Tibial nerve (tissue), 4 donors: ENCODE results near the gene PELI2. TPM values are rescaled to one million over a fixed set of nuclear protein-coding genes. Genes with fewer than 3 reads are reported as not detected.

ENCODE experiments used
- DNase-seq, 2 donors: peaks; one replicate each; pipeline ENCODE4 v3.0.0-alpha.2; 2019; ENCODE audit warnings: low spot score in 2 of 2
- H3K27ac ChIP-seq, 4 donors: fragments of 200-600 bp; sonication (generic) in 3 of 4; one replicate each; pipeline ENCODE4 v1.5.1; 2017 to 2019; ENCODE audit warnings: mild to moderate bottlenecking in 1 of 4
- H3K27me3 ChIP-seq, 2 donors: fragments of 200-600 bp; sonication (generic) in 1 of 2; one replicate each; pipeline versions ENCODE4 v1.5.1 to v1.6.0; 2017 to 2019
- H3K36me3 ChIP-seq, 3 donors: fragments of 200-600 bp; sonication (generic); one replicate each; pipeline ENCODE4 v1.5.1; 2018 to 2019
- H3K4me1 ChIP-seq, 4 donors: fragments of 200-600 bp; sonication (generic) in 3 of 4; one replicate each; pipeline ENCODE4 v1.5.1; 2017 to 2019
- H3K4me3 ChIP-seq, 4 donors: fragments of 200-600 bp; sonication (generic) in 3 of 4; one replicate each; pipeline ENCODE4 v1.5.1; 2017 to 2019; ENCODE audit warnings: mild to moderate bottlenecking in 1 of 4, moderate library complexity in 1 of 4
- H3K9me3 ChIP-seq, 4 donors: fragments of 200-600 bp; sonication (generic) in 3 of 4; one replicate each; pipeline ENCODE4 v1.5.1; 2017 to 2019
- EP300 ChIP-seq, 2 donors: sonication (generic); formaldehyde crosslinking; IDR thresholded peaks; one replicate each; pipeline ENCODE4 v1.6.1; 2017; ENCODE audit warnings: antibody characterized with exemption in 2 of 2, mild to moderate bottlenecking in 1 of 2
- POLR2A ChIP-seq, 2 donors: fragments of 450-650 bp; IDR thresholded peaks; one replicate each; pipeline ENCODE4 v1.6.1; 2017; ENCODE audit warnings: antibody characterized with exemption in 2 of 2, mild to moderate bottlenecking in 2 of 2, moderate library complexity in 2 of 2
- WGBS, 2 donors: methylation state at CpG; one replicate each; pipeline ENCODE4 v1.1.5; 2018; 5-methylcytosine and 5-hydroxymethylcytosine counted together
- total RNA-seq, 4 donors: library from RNA; depleted of rRNA; stranded (reverse); fragments of >200 nt; gene quantifications; one replicate each; pipeline ENCODE4 v1.1.0, GENCODE V29; 2016
- TF ChIP-seq, protein P1 (sequence below), 5 experiments: fragments of 200-600 bp in 3 of 5; fragments of 450-650 bp in 2 of 5; sonication (generic) in 3 of 5; IDR thresholded peaks; one replicate each; pipeline ENCODE4 v1.5.1; 2016 to 2019; ENCODE audit warnings: antibody characterized with exemption in 5 of 5, mild to moderate bottlenecking in 3 of 5, moderate library complexity in 2 of 5

The PELI2 gene
- total RNA-seq, 4 donors from 2014 or later, result 20.1 to 42.3 (median 35.1) TPM

DNA sequence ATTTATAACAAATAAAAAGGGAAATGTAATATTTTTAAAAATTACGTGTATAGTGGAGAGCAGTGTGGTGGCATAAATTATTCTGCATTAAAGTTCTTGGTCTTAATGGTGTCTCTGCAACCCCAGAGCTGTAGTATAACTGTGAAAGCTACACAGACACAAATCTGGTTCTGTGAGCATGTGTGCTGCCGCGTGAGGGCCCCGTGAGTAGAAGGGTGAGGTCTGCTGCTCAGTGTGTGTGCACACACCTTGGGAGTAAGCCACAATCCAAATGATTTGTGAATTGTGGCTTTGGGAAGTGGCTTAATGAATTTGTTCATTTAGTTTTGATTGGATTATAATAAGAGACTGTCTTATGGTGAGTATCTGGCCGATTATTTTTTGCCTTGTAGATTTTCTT lies 16.8 kb downstream of the PELI2 start:
- Histone ChIP-seq H3K4me1 (peaks cover 0 to 84% (median 15%) of the 10 kb centered on the region in 4 donors), H3K27me3 (no peaks in the 10 kb centered on the region), H3K9me3 (no peaks in the 10 kb centered on the region), H3K4me3 (no peak overlapping the region), H3K36me3 (no peaks in the 10 kb centered on the region), H3K27ac (peak overlapping the region in 1 of 4 donors; percentile 21)
- TF ChIP-seq, protein P1, sequence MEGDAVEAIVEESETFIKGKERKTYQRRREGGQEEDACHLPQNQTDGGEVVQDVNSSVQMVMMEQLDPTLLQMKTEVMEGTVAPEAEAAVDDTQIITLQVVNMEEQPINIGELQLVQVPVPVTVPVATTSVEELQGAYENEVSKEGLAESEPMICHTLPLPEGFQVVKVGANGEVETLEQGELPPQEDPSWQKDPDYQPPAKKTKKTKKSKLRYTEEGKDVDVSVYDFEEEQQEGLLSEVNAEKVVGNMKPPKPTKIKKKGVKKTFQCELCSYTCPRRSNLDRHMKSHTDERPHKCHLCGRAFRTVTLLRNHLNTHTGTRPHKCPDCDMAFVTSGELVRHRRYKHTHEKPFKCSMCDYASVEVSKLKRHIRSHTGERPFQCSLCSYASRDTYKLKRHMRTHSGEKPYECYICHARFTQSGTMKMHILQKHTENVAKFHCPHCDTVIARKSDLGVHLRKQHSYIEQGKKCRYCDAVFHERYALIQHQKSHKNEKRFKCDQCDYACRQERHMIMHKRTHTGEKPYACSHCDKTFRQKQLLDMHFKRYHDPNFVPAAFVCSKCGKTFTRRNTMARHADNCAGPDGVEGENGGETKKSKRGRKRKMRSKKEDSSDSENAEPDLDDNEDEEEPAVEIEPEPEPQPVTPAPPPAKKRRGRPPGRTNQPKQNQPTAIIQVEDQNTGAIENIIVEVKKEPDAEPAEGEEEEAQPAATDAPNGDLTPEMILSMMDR (IDR thresholded peaks at IDR 0.05), result no peak
- TF ChIP-seq POLR2A (IDR thresholded peaks at IDR 0.05) (no peak), EP300 (IDR thresholded peaks at IDR 0.05) (no peak)
- DNase-seq, result no peak
- WGBS, 2 donors, result 58 to 80% methylated on average over 5 of the region's 5 CpGs

DNA sequence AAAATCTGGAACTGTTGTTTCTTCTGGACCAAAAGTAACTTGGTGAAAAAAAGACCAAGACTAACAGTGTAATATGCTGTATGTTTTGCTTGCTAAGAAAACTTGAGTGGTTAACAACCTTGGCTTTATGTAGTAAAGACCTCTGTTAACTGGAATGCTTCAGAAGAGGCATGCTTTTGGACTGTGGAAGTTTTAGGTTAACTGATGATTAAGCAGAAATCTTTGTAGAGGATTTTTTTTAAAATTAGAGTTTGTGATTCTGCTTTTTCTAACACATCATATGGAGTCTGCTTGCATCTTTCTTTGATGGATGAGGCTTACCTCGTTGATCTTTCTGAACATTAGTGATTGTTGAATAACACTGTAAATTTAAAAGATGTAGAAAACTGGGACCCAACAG lies 17.5 kb downstream of the PELI2 start:
- Histone ChIP-seq H3K27me3 (no peaks in the 10 kb centered on the region), H3K27ac (peak overlapping the region in 1 of 4 donors; percentile 21), H3K9me3 (no peaks in the 10 kb centered on the region), H3K36me3 (no peaks in the 10 kb centered on the region), H3K4me1 (peaks cover 0 to 79% (median 14%) of the 10 kb centered on the region in 4 donors), H3K4me3 (no peak overlapping the region)
- WGBS, 2 donors, result 60 to 70% methylated on average over 1 of the region's 1 CpG
- TF ChIP-seq EP300 (IDR thresholded peaks at IDR 0.05) (no peak), POLR2A (IDR thresholded peaks at IDR 0.05) (no peak)
- TF ChIP-seq, protein P1 (IDR thresholded peaks at IDR 0.05), result no peak
- DNase-seq, result no peak

DNA sequence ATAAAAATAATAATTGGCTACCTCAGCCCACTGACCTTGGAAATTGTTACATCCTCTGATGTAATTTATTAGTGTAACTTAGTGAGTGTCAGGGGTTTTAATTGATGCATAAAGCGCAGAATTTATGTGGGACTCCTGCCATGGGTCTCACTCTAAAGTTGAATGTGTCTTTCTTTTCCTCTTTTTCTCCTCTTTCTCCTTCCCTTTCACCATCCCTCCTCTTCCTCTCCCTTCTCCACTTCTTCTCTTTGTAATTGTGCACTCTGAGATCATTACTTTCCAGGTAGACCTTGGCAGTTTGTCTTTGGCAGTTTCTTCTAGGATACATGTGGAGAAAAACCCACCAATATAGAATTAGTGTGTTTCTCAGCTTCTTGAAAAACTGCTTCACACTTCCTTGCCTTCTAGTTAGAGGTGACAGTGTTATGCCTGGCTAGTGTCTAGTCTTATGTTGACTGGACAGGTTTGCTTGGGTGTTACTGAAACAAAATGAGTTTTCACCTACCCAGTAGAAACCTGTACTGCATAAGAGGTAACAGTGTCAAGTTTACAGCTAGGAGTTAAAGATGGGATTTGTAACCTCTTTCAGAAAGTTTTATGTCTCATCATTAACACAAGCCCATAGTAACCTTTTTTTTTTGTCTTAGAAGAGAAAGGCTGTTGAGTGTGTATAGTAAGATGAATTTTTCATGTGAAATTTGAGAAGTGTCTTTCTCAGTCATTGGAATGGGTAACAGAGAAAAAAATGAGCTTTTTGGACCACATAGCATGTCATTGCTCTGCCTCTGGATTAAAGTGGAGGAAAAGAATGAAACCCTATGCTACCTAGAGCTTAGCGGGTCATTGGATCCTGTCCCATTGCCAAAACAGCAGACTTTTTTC lies 18.6 kb downstream of the PELI2 start:
- TF ChIP-seq POLR2A (IDR thresholded peaks at IDR 0.05) (no peak), EP300 (IDR thresholded peaks at IDR 0.05) (no peak)
- TF ChIP-seq, protein P1 (IDR thresholded peaks at IDR 0.05), result no peak
- no peaks in the 10 kb centered on the region for H3K27me3 ChIP-seq
- no peaks in the 10 kb centered on the region for H3K36me3 ChIP-seq
- H3K27ac ChIP-seq, result no peak overlapping the region
- WGBS, 2 donors, result 82 to 90% methylated on average over 2 of the region's 2 CpGs
- DNase-seq, result no peak
- no peaks in the 10 kb centered on the region for H3K9me3 ChIP-seq
- no peak overlapping the region for H3K4me3 ChIP-seq
- peaks cover 0 to 69% (median 6%) of the 10 kb centered on the region in 4 donors for H3K4me1 ChIP-seq

DNA sequence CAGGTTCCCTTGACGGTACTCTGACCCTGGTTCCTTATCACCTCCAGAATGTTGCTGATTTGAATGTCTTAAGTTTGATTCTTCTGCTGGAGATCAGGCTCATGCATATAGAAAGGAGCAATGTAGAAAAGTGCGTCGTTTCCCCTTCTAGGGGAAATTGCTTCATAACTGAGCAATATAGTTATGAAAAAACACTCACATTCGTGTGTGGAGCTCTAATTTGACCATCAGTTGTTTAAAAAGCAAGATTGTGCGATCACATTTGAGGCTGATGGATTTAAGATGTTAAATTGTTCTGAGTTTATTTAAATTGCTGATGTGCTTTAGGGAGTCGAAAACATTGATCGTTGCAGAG lies 19.2 kb downstream of the PELI2 start:
- no peak for DNase-seq

DNA sequence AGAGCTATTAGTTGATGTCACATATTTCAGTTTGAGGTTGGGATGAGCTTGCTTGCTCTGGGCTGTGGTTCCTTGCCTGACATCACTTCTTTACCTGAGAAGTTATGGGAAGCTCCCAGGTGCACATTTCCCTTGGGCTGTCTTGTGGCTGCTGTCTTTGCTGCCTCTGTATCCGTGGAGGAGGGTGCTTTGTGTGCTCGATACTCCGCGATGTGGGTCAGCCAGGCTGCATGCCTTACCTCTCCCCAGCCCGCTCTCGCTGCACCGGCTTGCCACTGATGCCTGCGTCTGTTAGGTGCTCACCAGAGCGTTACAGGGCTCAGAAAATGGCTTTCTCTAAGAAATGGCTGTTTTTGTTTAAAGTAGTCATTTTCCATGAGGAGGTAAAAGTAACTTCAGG lies 19.6 kb downstream of the PELI2 start:
- Histone ChIP-seq H3K4me3 (no peak overlapping the region), H3K27ac (no peak overlapping the region), H3K4me1 (peaks cover 0 to 59% (median 4%) of the 10 kb centered on the region in 4 donors), H3K36me3 (no peaks in the 10 kb centered on the region), H3K9me3 (no peaks in the 10 kb centered on the region), H3K27me3 (no peaks in the 10 kb centered on the region)
- TF ChIP-seq POLR2A (IDR thresholded peaks at IDR 0.05) (no peak), EP300 (IDR thresholded peaks at IDR 0.05) (no peak)
- TF ChIP-seq, protein P1 (IDR thresholded peaks at IDR 0.05), result no peak
- 79 to 94% methylated on average over 8 to 9 of the region's 9 CpGs for WGBS, 2 donors
- DNase-seq, result no peak

More for the DNA sequence above, 19.2 kb downstream of the PELI2 start:
- peaks cover 0 to 62% (median 4%) of the 10 kb centered on the region in 4 donors for H3K4me1 ChIP-seq
- 67 to 73% methylated on average over 7 of the region's 7 CpGs for whole genome bisulfite sequencing, 2 donors
- no peaks in the 10 kb centered on the region for H3K36me3 ChIP-seq
- H3K27me3 ChIP-seq, result no peaks in the 10 kb centered on the region
- no peak overlapping the region for H3K4me3 ChIP-seq
- no peaks in the 10 kb centered on the region for H3K9me3 ChIP-seq
- TF ChIP-seq, protein P1 (IDR thresholded peaks at IDR 0.05), result no peak
- TF ChIP-seq EP300 (IDR thresholded peaks at IDR 0.05), result no peak
- no peak for TF ChIP-seq POLR2A (IDR thresholded peaks at IDR 0.05)
- H3K27ac ChIP-seq, result no peak overlapping the region
